Right cardiac atrium (tissue), 5 donors: ENCODE data around the gene SRPK1. TPM values are rescaled to one million over a fixed set of nuclear protein-coding genes. Genes with fewer than 3 reads are reported as not detected.
"Not testable (repeated sequence)": the region's sequence is repeated elsewhere in the genome, so short reads cannot be mapped to it uniquely, and the experiment has no call there.

Source experiments
- ATAC-seq, 2 donors: fragments of 200-7000 bp; cut with Tn5 transposase; one replicate each; pipeline versions ENCODE4 v1.8.0 to v1.9.1; 2020; ENCODE audit warnings: moderate library complexity in 2 of 2, mild to moderate bottlenecking in 1 of 2
- DNase-seq, 3 donors: peaks; one replicate each; pipeline ENCODE4 v3.0.0-alpha.2; 2020
- H3K27ac ChIP-seq: one replicate; pipeline ENCODE4 v1.5.1; 2013; ENCODE audit warnings: mild to moderate bottlenecking, low read length, control low read depth, moderate library complexity
- H3K27me3 ChIP-seq: one replicate; pipeline ENCODE4 v1.6.1; 2013; ENCODE audit not compliant: control insufficient read depth, insufficient read depth
- H3K4me1 ChIP-seq: one replicate; pipeline ENCODE4 v1.6.1; 2013; ENCODE audit warnings: low read length; ENCODE audit not compliant: control insufficient read depth, insufficient read depth
- H3K4me3 ChIP-seq: one replicate; pipeline ENCODE4 v1.5.1; 2013; ENCODE audit warnings: low read length, control low read depth
- H3K9me3 ChIP-seq: one replicate; pipeline ENCODE4 v1.6.1; 2013; ENCODE audit warnings: low read length; ENCODE audit not compliant: control insufficient read depth
- WGBS: extraction: QIAGEN DNeasy Blood & Tissue Kit; methylation state at CpG from one replicate; pipeline ENCODE4 v1.1.7; 2013; 5-methylcytosine and 5-hydroxymethylcytosine counted together
- intact Hi-C, 4 donors: fragments of 100-400 bp; cut with DNase I; formaldehyde crosslinking; loops; one replicate each; pipeline versions ENCODE4 v1.11.0 to v1.14.0; 2022 to 2023
- polyA plus RNA-seq: library from polyadenylated mRNA; stranded (reverse); fragments of 200-250 nt; gene quantifications from one replicate; pipeline ENCODE4 v1.2.3, GENCODE V29; 2013
- total RNA-seq, 4 donors: library from RNA; stranded (reverse); fragmentation: NEBNext Ultra II Directional; extraction: Animal tissue kit (Norgen Biotek cat#: 25700); gene quantifications; one replicate each; pipeline ENCODE4 v1.2.1, GENCODE V29; 2021
- donor health status: healthy with polysubstance abuse.
- donor health status: DM: no; HTN: yes; CAD: no.
- donor health status: DM: no; HTN: no; CAD: no.
- donor health status: DM: no; HTN: yes; CAD: no; lungs with severe emphysema.
- donor health status: DM: yes; HTN: yes; CAD: no.

SRPK1 gene
- total and polyA plus RNA-seq, 5 donors: 7.8 to 24.0 (median 20.8) TPM

GRCh38 chr6:35931120-35931561 is 10.2 kb upstream of the SRPK1 start:
- peak in 2 of 3 donors; percentile 33 to 49 for DNase-seq
- H3K27me3 ChIP-seq: no peaks in the 10 kb centered on the region
- H3K4me3 ChIP-seq: no peak overlapping the region
- intact Hi-C loops: no loop called here
- H3K27ac ChIP-seq: no peak overlapping the region
- H3K9me3 ChIP-seq: no peaks in the 10 kb centered on the region
- WGBS: 93% methylated on average over 30 of the region's 30 CpGs
- no peaks in the 10 kb centered on the region for H3K4me1 ChIP-seq
- no peak for ATAC-seq

GRCh38 chr6:35929601-35930000 is 8.7 kb upstream of the SRPK1 start:
- intact Hi-C loops: no loop called here
- no peak for ATAC-seq
- H3K9me3 ChIP-seq: no peaks in the 10 kb centered on the region
- no peak for DNase-seq
- H3K4me3 ChIP-seq: no peak overlapping the region
- no peaks in the 10 kb centered on the region for H3K27me3 ChIP-seq
- WGBS: 85% methylated on average over 1 of the region's 1 CpG
- H3K4me1 ChIP-seq: no peaks in the 10 kb centered on the region
- H3K27ac ChIP-seq: no peak overlapping the region

DNA sequence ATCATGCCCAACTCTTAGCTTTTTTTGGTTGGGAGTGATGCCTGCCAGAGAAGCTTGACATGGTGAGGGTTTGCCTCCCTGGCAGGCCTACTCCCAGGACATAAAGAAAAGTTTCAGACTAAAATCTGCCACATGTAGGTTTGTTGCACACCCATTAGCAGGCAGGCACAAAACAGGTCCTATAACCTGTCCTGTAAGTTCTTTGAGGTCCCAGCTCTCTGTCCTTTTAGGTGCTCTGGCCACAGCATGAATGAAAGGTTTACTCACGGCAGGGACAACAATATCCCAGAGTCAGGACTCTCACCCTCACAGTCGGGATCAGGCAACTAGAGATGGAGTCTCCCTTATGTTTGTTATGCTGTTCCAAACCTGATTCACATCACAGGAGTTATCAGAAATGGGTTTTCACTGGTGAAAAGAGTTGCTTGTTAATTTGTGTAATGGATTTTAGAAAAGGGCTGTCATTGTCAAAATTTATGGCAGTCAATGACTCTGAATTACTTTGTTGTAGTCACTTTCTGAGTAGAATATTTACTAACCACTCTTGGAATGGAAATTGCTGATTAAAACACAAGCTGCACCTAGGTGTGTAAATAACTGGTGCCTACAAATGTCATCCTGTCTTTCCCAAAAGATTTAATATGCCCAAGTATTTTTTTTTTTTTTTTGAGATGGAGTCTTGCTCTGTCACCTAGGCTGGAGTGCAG is 5.8 kb upstream of the SRPK1 start:
- WGBS: 80% methylated on average over 2 of the region's 2 CpGs

DNA sequence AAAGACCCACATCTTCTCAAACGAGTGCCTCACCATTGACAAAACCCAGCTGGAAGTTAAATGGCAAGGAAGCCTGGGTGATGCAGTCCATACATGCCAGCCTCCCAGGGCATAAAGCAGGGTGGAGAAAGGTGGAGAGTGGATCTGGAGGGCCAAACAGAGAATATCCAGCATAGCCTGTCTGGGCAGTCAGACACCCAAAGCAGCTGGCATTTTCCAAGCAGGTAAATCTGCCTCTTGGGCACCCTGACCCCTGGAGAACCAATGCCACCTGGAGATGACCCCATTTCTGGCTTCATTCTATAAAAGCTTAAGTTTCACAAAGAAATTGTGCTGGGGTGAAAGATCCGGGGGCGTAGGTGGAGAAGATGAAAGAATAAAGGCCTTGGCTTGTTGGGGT is 5.1 kb upstream of the SRPK1 start:
- Histone ChIP-seq H3K27me3 (no peaks in the 10 kb centered on the region), H3K4me1 (no peaks in the 10 kb centered on the region), H3K27ac (no peak overlapping the region), H3K9me3 (no peaks in the 10 kb centered on the region), H3K4me3 (no peak overlapping the region)
- DNase-seq (no peak), ATAC-seq (no peak)
- 84% methylated on average over 3 of the region's 3 CpGs for WGBS
- intact Hi-C loops: no loop called here

More for the DNA sequence above, 5.8 kb upstream of the SRPK1 start:
- ATAC-seq (no peak), DNase-seq (no peak)
- H3K27me3 ChIP-seq: no peaks in the 10 kb centered on the region
- H3K27ac ChIP-seq: no peak overlapping the region
- intact Hi-C loops: no loop called here
- no peaks in the 10 kb centered on the region for H3K9me3 ChIP-seq
- H3K4me1 ChIP-seq: no peaks in the 10 kb centered on the region
- H3K4me3 ChIP-seq: no peak overlapping the region

DNA sequence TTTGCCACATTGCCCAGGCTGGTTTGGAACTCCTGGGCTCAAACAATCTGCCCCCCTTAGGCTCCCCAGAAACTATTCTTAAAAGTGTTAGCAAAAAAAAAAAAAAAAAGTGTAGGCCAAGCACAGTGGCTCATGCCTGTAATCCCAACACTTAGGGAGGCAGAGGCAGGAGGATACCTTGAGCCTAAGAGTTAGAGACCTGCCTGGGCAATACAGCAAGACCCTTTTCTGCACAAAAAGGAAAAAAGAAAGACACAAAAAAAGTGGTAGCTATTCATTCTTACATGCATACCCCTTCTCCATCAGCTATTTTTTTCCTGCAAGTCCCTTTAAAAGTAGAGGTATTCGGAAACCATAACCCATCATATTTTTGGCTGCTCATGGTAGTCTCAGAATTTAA is 3.2 kb upstream of the SRPK1 start:
- Histone ChIP-seq H3K9me3 (no peaks in the 10 kb centered on the region), H3K27me3 (no peaks in the 10 kb centered on the region), H3K4me3 (no peak overlapping the region), H3K27ac (no peak overlapping the region), H3K4me1 (no peaks in the 10 kb centered on the region)
- 97% methylated on average over 1 of the region's 1 CpG for WGBS
- DNase-seq: no peak
- intact Hi-C loops: no loop called here
- ATAC-seq: no peak

DNA sequence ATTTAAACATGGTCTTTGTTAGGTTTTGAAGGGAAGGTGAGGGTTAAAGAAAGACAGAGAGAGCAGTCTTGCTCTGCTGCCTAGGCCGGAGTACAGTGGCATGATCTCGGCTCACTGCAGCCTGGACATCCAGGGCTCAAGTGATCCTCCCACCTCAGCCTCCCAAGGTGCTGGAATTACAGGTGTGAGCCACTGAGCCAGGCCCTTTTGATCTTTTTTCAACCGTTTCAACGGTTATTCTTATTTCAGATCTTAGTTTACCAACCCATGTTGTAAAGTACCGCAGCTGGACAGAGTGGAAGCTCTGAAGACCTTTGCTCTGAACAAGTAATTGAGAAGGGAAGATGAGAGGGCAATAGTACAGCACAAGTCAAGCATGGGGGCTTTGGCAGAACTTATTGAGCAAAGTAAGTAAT is 1.2 kb upstream of the SRPK1 start:
- ATAC-seq (no peak), DNase-seq (no peak)
- no peaks in the 10 kb centered on the region for H3K4me1 ChIP-seq
- H3K4me3 ChIP-seq: no peak overlapping the region
- H3K27me3 ChIP-seq: no peaks in the 10 kb centered on the region
- H3K9me3 ChIP-seq: no peaks in the 10 kb centered on the region
- WGBS: 78% methylated on average over 5 of the region's 5 CpGs
- intact Hi-C loops: no loop called here
- no peak overlapping the region for H3K27ac ChIP-seq

GRCh38 chr6:35919827-35920751 is 809 bp downstream of the SRPK1 start:
- Histone ChIP-seq H3K27ac (peak overlapping the region; percentile 48), H3K27me3 (no peaks in the 10 kb centered on the region), H3K9me3 (no peaks in the 10 kb centered on the region), H3K4me1 (no peaks in the 10 kb centered on the region), H3K4me3 (peak overlapping the region; percentile 94)
- WGBS: 3% methylated on average over 50 of the region's 50 CpGs
- peak; percentile 53 to 71 for ATAC-seq
- peak; percentile 20 to 51 (median 40) for DNase-seq
- intact Hi-C loops: no loop called here

- no peaks in the 10 kb centered on the region for H3K9me3 ChIP-seq
- peak overlapping the region; percentile 94 for H3K4me3 ChIP-seq
- H3K27ac ChIP-seq: no peak overlapping the region
- ATAC-seq (peak in 1 of 2 donors; percentile 23), DNase-seq (no peak)
- H3K4me1 ChIP-seq: no peaks in the 10 kb centered on the region
- intact Hi-C loops: no loop called here
- WGBS: 36% methylated on average over 9 of the region's 9 CpGs
- no peaks in the 10 kb centered on the region for H3K27me3 ChIP-seq
Measured at GRCh38 chr6:35919085-35919826, 1.6 kb downstream of the SRPK1 start.

GRCh38 chr6:35916893-35917292 is 4.0 kb downstream of the SRPK1 start:
- intact Hi-C loops, ATAC-seq, H3K4me3 ChIP-seq, H3K9me3 ChIP-seq, H3K27me3 ChIP-seq, H3K27ac ChIP-seq, DNase-seq, H3K4me1 ChIP-seq: not testable (repeated sequence)
- WGBS: 93% methylated on average over 6 of the region's 6 CpGs

DNA sequence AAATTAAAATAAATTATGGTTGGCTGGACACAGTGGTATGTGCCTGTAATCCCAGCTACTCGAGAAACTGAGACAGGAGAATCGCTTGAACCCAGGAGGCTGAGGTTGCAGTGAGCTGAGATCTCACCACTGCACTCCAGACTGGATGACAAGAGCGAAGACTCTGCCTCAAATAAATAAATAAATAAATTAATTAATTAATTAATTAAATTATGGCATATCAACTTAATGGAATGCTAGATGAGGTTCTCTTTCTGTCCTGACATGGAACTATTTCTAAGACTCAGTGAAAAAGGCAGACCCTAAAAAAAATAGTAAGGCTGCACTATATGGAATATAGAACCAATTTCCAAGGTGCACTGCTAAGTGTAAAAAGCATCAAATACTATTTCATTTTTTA is 4.8 kb downstream of the SRPK1 start:
- ATAC-seq (no peak), DNase-seq (no peak)
- Histone ChIP-seq H3K9me3 (no peaks in the 10 kb centered on the region), H3K27ac (no peak overlapping the region), H3K4me3 (no peak overlapping the region), H3K27me3 (no peaks in the 10 kb centered on the region), H3K4me1 (no peaks in the 10 kb centered on the region)
- WGBS: 98% methylated on average over 3 of the region's 3 CpGs
- intact Hi-C loops: no loop called here

GRCh38 chr6:35914536-35914935 is 6.4 kb downstream of the SRPK1 start:
- H3K27me3 ChIP-seq: no peaks in the 10 kb centered on the region
- H3K9me3 ChIP-seq: no peaks in the 10 kb centered on the region
- ATAC-seq (no peak), DNase-seq (no peak)
- 89% methylated on average over 6 of the region's 6 CpGs for WGBS
- intact Hi-C loops: no loop called here
- no peak overlapping the region for H3K27ac ChIP-seq
- H3K4me3 ChIP-seq: no peak overlapping the region
- H3K4me1 ChIP-seq: no peaks in the 10 kb centered on the region
